ENCODE results near the gene CGNL1.
A peak's percentile ranks its signal among the peaks of the same experiment; 100 is the strongest.

The CGNL1 gene

GRCh38 chr15:57337868-57338411 lies 38.4 kb upstream of the CGNL1 start:
- TF ChIP-seq CTCF (IDR thresholded peaks at IDR 0.05; ENCODE audit: control extremely low read depth, extremely low read depth, low read depth, missing control alignments), result no peak
- ChIA-PET CTCF (interaction anchor here (7.7 to 9.7 kb wide), 2 partner anchors 191 to 208 kb away, joined by 93 to 134 read pairs; no protein-coding TSS in a partner anchor), POLR2A (no interaction called here)
- DNase-seq (ENCODE audit: extremely low spot score), result no peak

- TF ChIP-seq CTCF (IDR thresholded peaks at IDR 0.05; ENCODE audit: control extremely low read depth, extremely low read depth, low read depth, missing control alignments), result no peak
- ChIA-PET CTCF (interaction anchor here (2.4 to 9.7 kb wide), 7 partner anchors 11 to 207 kb away, joined by 8 to 134 read pairs (median 19); no protein-coding TSS in a partner anchor), POLR2A (no interaction called here)
- no peak for DNase-seq (ENCODE audit: extremely low spot score)
Observed at GRCh38 chr15:57339321-57339720, 37.0 kb upstream of the CGNL1 start.

GRCh38 chr15:57340682-57341259 lies 35.5 kb upstream of the CGNL1 start:
- CTCF ChIA-PET, result interaction anchor here (0.6 to 9.7 kb wide), 31 partner anchors 8 to 520 kb away, joined by 3 to 134 read pairs (median 4); no protein-coding TSS in a partner anchor
- TF ChIP-seq CTCF (IDR thresholded peaks at IDR 0.05; ENCODE audit: control extremely low read depth, extremely low read depth, low read depth, missing control alignments), result peak; percentile 75
- peak; percentile 59 for DNase-seq (ENCODE audit: extremely low spot score)
- POLR2A ChIA-PET, result no interaction called here

- ChIA-PET CTCF (interaction anchor here (0.9 to 9.7 kb wide), 5 partner anchors 26 to 518 kb away, joined by 3 to 134 read pairs (median 4); no protein-coding TSS in a partner anchor), POLR2A (no interaction called here)
- no peak for DNase-seq (ENCODE audit: extremely low spot score)
- TF ChIP-seq CTCF (IDR thresholded peaks at IDR 0.05; ENCODE audit: control extremely low read depth, extremely low read depth, low read depth, missing control alignments), result no peak
Observed at GRCh38 chr15:57343048-57343447, 33.3 kb upstream of the CGNL1 start.

- ChIA-PET CTCF (interaction anchor here (0.9 to 9.7 kb wide), 5 partner anchors 26 to 517 kb away, joined by 3 to 134 read pairs (median 4); no protein-coding TSS in a partner anchor), POLR2A (no interaction called here)
- no peak for TF ChIP-seq CTCF (IDR thresholded peaks at IDR 0.05; ENCODE audit: control extremely low read depth, extremely low read depth, low read depth, missing control alignments)
- DNase-seq (ENCODE audit: extremely low spot score), result no peak
Observed at GRCh38 chr15:57343498-57343897, 32.8 kb upstream of the CGNL1 start.

GRCh38 chr15:57344282-57344681 lies 32.0 kb upstream of the CGNL1 start:
- no peak for TF ChIP-seq CTCF (IDR thresholded peaks at IDR 0.05; ENCODE audit: control extremely low read depth, extremely low read depth, low read depth, missing control alignments)
- POLR2A ChIA-PET, result no interaction called here
- no peak for DNase-seq (ENCODE audit: extremely low spot score)
- CTCF ChIA-PET, result interaction anchor here (7.7 to 9.7 kb wide), 2 partner anchors 185 to 202 kb away, joined by 93 to 134 read pairs; no protein-coding TSS in a partner anchor
